Natural killer cell (primary cell): ENCODE results near the gene CDV3. TPM values are rescaled to one million over a fixed set of nuclear protein-coding genes. Genes with fewer than 3 reads are reported as not detected.

Source experiments
- ATAC-seq, 3 donors: fragments of 150-1000 bp in 2 of 3; fragments of 200-7000 bp in 1 of 3; cut with Tn5 transposase; 1 replicate in 1 of 3; 2 replicates in 2 of 3; pipeline ENCODE4 v1.10.0; 2021; ENCODE audit warnings: mild to moderate bottlenecking in 2 of 3, moderate library complexity in 2 of 3
- DNase-seq, 2 donors: peaks; one replicate each; pipeline versions ENCODE4 v3.0.0 to v3.0.0-alpha.2; 2013 to 2021; ENCODE audit warnings: mixed read lengths in 1 of 2
- H3K27ac ChIP-seq: one replicate; pipeline ENCODE4 v1.5.1; 2013; ENCODE audit warnings: mild to moderate bottlenecking, low read length
- H3K27me3 ChIP-seq: one replicate; pipeline ENCODE4 v1.6.1; 2013; ENCODE audit warnings: low read length; ENCODE audit not compliant: control insufficient read depth, insufficient read depth
- H3K36me3 ChIP-seq: one replicate; pipeline ENCODE4 v1.6.1; 2013; ENCODE audit warnings: low read length; ENCODE audit not compliant: control insufficient read depth, insufficient read depth
- H3K4me1 ChIP-seq: one replicate; pipeline ENCODE4 v1.6.1; 2013; ENCODE audit warnings: low read length; ENCODE audit not compliant: control insufficient read depth, insufficient read depth
- H3K4me3 ChIP-seq: one replicate; pipeline ENCODE4 v1.5.1; 2013; ENCODE audit warnings: low read length
- H3K9me3 ChIP-seq: one replicate; pipeline ENCODE4 v1.6.1; 2013; ENCODE audit warnings: low read length; ENCODE audit not compliant: control insufficient read depth, insufficient read depth
- H3K27ac Mint-ChIP-seq, 2 donors: one replicate each; pipeline ENCODE4 v1.8.0; 2022; ENCODE audit warnings: mild to moderate bottlenecking in 2 of 2, mixed read lengths in 2 of 2, moderate library complexity in 1 of 2
- H3K27me3 Mint-ChIP-seq, 2 donors: one replicate each; pipeline ENCODE4 v1.8.0; 2022; ENCODE audit warnings: low read depth in 2 of 2, mixed read lengths in 2 of 2
- H3K36me3 Mint-ChIP-seq: one replicate; pipeline ENCODE4 v1.8.0; 2022; ENCODE audit warnings: mixed read lengths
- H3K4me1 Mint-ChIP-seq, 2 donors: one replicate each; pipeline ENCODE4 v1.8.0; 2022; ENCODE audit warnings: mixed read lengths in 2 of 2
- H3K4me3 Mint-ChIP-seq: one replicate; pipeline ENCODE4 v1.8.0; 2022; ENCODE audit warnings: mild to moderate bottlenecking, moderate library complexity, mixed read lengths
- H3K9me3 Mint-ChIP-seq, 2 donors: one replicate each; pipeline ENCODE4 v1.8.0; 2022; ENCODE audit warnings: mixed read lengths in 2 of 2
- WGBS: methylation state at CpG from one replicate; pipeline ENCODE4 v1.1.7; 2013; ENCODE audit warnings: missing lambda C conversion rate; ENCODE audit not compliant: insufficient coverage; 5-methylcytosine and 5-hydroxymethylcytosine counted together
- intact Hi-C: fragments of 100-400 bp; cut with micrococcal nuclease; formaldehyde crosslinking; loops from one replicate; pipeline ENCODE4 v1.14.2; 2022
- total RNA-seq, 4 donors: library from RNA; stranded (reverse); fragments of 120-200 nt in 1 of 4; gene quantifications; one replicate each; pipeline versions ENCODE4 v1.2.3 to v1.2.4, GENCODE V29; 2013 to 2022
- TF ChIP-seq, protein P1 (sequence below): fragments of 200-600 bp; IDR thresholded peaks from one replicate; pipeline ENCODE4 v1.8.0; 2022; ENCODE audit warnings: antibody characterized with exemption

Gene CDV3
- total RNA-seq, 3 donors from 2014 or later (not counting 1 experiment from before 2014, with no cell fraction given): 214 to 229 (median 228) TPM

DNA sequence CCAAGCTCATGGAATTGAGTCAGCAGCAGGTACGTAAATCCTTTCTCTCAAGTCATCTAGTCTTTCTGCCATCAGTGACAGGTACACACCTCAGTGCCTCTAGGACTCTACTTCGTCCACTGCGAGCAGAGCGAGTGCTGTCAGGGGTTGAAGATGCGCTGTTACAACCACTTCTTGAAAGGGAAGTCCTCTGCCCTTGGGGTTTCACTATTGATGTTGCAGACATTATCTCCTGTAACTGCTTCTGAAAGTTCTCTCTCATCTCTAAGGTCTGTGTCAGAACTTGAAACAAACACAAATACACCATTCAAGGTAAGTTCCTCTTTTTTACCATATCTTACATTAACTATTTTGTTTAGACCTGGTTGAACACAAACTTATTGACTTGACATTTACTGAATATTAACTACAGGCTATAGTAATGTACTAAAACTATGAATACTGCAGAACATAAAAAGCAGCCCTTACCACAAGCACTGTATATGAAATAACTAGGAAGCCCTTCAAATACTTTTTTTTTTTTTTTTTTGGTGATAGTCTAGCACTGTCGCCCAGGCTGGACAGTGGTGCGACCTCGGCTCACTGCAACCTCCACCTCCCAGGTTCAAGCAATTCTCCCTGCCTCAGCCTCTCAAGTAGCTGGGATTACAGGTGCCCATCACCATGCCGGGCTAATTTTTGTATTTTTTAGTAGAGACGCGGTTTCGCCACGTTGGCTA lies 46.7 kb downstream of the CDV3 start:
- intact Hi-C loops: no loop called here
- no peak for DNase-seq
- no peak overlapping the region for H3K4me3 Mint-ChIP-seq
- H3K27me3 ChIP-seq: no peaks in the 10 kb centered on the region
- peak overlapping the region in 1 of 2 donors; percentile 36 for H3K27ac Mint-ChIP-seq
- no peaks in the 10 kb centered on the region for H3K9me3 Mint-ChIP-seq
- no peak overlapping the region for H3K27ac ChIP-seq
- WGBS: 88% methylated on average over 13 of the region's 13 CpGs
- no peak for ATAC-seq
- H3K9me3 ChIP-seq: no peaks in the 10 kb centered on the region
- no peaks in the 10 kb centered on the region for H3K27me3 Mint-ChIP-seq
- peaks cover 24% of the 10 kb centered on the region for H3K36me3 Mint-ChIP-seq
- H3K4me1 Mint-ChIP-seq: no peaks in the 10 kb centered on the region
- H3K4me1 ChIP-seq: no peaks in the 10 kb centered on the region
- TF ChIP-seq, protein P1, sequence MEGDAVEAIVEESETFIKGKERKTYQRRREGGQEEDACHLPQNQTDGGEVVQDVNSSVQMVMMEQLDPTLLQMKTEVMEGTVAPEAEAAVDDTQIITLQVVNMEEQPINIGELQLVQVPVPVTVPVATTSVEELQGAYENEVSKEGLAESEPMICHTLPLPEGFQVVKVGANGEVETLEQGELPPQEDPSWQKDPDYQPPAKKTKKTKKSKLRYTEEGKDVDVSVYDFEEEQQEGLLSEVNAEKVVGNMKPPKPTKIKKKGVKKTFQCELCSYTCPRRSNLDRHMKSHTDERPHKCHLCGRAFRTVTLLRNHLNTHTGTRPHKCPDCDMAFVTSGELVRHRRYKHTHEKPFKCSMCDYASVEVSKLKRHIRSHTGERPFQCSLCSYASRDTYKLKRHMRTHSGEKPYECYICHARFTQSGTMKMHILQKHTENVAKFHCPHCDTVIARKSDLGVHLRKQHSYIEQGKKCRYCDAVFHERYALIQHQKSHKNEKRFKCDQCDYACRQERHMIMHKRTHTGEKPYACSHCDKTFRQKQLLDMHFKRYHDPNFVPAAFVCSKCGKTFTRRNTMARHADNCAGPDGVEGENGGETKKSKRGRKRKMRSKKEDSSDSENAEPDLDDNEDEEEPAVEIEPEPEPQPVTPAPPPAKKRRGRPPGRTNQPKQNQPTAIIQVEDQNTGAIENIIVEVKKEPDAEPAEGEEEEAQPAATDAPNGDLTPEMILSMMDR: no peak
- H3K36me3 ChIP-seq: peaks cover 73% of the 10 kb centered on the region
- no peak overlapping the region for H3K4me3 ChIP-seq

DNA sequence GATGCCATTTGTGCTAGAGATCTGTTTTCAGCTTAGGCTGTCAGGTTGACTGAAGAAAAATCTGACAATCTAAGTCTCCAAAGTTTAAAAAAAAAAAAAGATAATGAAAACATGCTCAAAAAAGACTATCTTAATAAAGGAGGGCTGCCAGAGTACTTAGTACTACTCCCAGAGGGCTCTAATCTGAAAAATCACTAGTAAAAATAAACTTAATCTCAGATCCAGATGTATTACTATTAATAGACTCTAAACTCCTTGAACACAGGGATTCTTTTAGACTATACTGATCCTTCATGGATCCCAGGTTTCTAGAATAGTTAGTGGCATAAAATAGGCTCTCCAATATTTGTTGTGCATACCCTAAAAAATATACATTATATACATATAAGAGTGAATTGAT lies 54.3 kb downstream of the CDV3 start:
- H3K36me3 ChIP-seq: peaks cover 79% of the 10 kb centered on the region
- Mint-ChIP-seq H3K4me3 (no peak overlapping the region), H3K4me1 (peaks cover 0 to 4% of the 10 kb centered on the region in 2 donors), H3K9me3 (no peaks in the 10 kb centered on the region), H3K27ac (no peak overlapping the region), H3K27me3 (no peaks in the 10 kb centered on the region), H3K36me3 (peaks cover 11% of the 10 kb centered on the region)
- ATAC-seq (no peak), DNase-seq (no peak)
- H3K4me1 ChIP-seq: no peaks in the 10 kb centered on the region
- no peaks in the 10 kb centered on the region for H3K27me3 ChIP-seq
- no peak overlapping the region for H3K27ac ChIP-seq
- intact Hi-C loops: no loop called here
- no peaks in the 10 kb centered on the region for H3K9me3 ChIP-seq
- no peak overlapping the region for H3K4me3 ChIP-seq
- TF ChIP-seq, protein P1: no peak

DNA sequence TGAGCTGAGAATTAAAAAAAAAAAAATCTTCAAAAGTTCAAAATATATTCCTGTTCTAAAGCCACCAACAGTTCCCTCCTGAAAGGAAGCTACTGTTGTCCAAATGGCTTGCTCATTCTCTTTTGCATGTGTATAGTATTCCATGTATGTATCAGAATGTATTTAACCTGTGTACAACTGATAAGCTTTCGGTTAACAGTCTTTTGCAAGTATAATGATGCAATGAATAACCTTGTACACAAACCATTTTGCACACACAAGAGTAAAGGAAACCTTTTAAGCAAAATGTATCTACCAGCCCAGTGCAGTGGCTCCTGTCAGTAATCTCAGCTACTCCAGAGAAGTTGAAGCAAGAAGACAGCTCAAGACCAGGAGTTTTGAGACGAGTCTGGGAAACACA lies 55.7 kb downstream of the CDV3 start:
- Mint-ChIP-seq H3K27me3 (no peaks in the 10 kb centered on the region), H3K9me3 (no peaks in the 10 kb centered on the region), H3K4me1 (peaks cover 0 to 4% of the 10 kb centered on the region in 2 donors), H3K36me3 (peaks cover 9% of the 10 kb centered on the region), H3K27ac (no peak overlapping the region), H3K4me3 (no peak overlapping the region)
- peaks cover 71% of the 10 kb centered on the region for H3K36me3 ChIP-seq
- TF ChIP-seq, protein P1: no peak
- no peak overlapping the region for H3K4me3 ChIP-seq
- no peaks in the 10 kb centered on the region for H3K9me3 ChIP-seq
- H3K27ac ChIP-seq: no peak overlapping the region
- ATAC-seq (no peak), DNase-seq (no peak)
- intact Hi-C loops: no loop called here
- WGBS: 100% methylated on average over 1 of the region's 2 CpGs
- no peaks in the 10 kb centered on the region for H3K4me1 ChIP-seq
- no peaks in the 10 kb centered on the region for H3K27me3 ChIP-seq

DNA sequence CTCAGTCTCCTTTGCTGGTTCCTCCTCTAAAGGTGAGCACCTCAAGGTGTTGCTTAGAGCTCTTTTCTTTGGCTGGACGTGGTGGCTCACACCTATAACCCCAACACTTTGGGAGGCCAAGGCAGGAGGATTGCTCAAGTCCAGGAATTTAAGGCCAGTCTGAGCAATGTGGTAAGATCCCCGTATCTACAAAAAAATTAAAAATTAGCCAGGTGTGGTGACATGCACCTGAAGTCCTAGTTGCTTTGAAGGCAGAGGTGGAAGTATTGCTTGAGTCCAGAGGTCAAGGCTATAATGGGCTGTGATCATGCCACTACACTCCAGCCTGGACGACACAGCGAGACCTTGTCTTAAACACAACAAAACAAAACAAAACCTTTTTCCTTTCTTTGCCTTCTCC lies 60.0 kb downstream of the CDV3 start:
- H3K27ac Mint-ChIP-seq: peak overlapping the region in 1 of 2 donors; percentile 35
- Histone ChIP-seq H3K36me3 (peaks cover 54% of the 10 kb centered on the region), H3K4me1 (no peaks in the 10 kb centered on the region), H3K27ac (no peak overlapping the region), H3K4me3 (no peak overlapping the region), H3K27me3 (no peaks in the 10 kb centered on the region), H3K9me3 (no peaks in the 10 kb centered on the region)
- H3K9me3 Mint-ChIP-seq: no peaks in the 10 kb centered on the region
- no peaks in the 10 kb centered on the region for H3K27me3 Mint-ChIP-seq
- 98% methylated on average over 4 of the region's 4 CpGs for WGBS
- TF ChIP-seq, protein P1: no peak
- no peak for ATAC-seq
- DNase-seq: no peak
- H3K4me1 Mint-ChIP-seq: peaks cover 7 to 10% of the 10 kb centered on the region in 2 donors
- peaks cover 7% of the 10 kb centered on the region for H3K36me3 Mint-ChIP-seq
- no peak overlapping the region for H3K4me3 Mint-ChIP-seq
- intact Hi-C loops: no loop called here
